Stimulated activated CD8-positive, alpha-beta memory T cell treated with anti-CD3 and anti-CD28 coated beads, Interleukin-7, amount 100 ng/mL, for 48 hours (primary cell): ENCODE data around the gene SLC38A10.

ENCODE experiments used
- DNase-seq, 2 donors: peaks; one replicate each; pipeline ENCODE4 v3.0.0-alpha.2; 2020; ENCODE audit warnings: low read depth in 1 of 2; ENCODE audit errors: extremely low read depth in 1 of 2

The SLC38A10 gene

DNA sequence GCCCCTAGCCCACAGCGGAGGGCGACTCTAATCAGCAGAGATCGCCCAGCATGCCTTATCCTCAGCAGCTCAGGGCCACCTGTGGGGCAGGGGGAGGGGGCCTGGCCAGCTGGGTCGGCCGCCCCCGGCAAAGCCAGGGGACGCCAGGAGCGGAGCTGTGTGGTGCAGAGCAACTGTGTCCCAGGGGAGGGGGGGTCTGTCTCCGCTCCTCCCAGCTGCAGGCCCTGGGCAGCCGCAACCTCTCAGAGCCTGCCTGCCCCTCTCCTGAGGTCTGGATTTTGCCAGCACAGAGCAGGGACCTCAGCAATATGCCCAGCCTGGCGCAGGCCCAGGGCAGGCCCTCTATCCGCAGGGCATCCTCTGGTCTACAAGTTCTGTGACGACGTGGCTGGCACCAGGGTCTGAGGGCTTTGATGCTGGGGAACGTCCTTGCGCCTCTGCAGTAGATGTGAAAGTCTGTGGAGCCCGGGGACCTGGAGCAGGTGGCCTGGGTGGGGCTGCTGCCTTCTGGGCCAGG is 36.5 kb upstream of the SLC38A10 start:
- no peak for DNase-seq

DNA sequence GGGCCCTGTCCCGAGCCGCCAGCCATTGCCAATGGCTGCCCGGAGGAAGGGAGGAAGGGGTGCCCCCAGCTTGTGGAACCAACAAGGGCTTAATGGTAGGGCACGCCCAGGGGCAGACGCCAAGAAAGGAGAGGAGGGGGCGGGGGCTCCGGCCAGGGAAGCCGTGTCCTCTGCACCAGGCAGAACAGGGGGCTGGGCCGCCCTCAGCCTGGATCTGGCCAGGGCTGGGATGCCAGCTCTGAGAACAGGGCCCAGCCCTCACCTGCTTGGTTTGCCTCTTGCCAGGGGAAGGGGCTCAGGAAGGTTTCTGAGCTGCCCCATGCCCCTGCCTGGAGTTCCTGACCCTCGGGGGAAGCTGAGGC is 35.8 kb upstream of the SLC38A10 start:
- DNase-seq, result no peak

DNA sequence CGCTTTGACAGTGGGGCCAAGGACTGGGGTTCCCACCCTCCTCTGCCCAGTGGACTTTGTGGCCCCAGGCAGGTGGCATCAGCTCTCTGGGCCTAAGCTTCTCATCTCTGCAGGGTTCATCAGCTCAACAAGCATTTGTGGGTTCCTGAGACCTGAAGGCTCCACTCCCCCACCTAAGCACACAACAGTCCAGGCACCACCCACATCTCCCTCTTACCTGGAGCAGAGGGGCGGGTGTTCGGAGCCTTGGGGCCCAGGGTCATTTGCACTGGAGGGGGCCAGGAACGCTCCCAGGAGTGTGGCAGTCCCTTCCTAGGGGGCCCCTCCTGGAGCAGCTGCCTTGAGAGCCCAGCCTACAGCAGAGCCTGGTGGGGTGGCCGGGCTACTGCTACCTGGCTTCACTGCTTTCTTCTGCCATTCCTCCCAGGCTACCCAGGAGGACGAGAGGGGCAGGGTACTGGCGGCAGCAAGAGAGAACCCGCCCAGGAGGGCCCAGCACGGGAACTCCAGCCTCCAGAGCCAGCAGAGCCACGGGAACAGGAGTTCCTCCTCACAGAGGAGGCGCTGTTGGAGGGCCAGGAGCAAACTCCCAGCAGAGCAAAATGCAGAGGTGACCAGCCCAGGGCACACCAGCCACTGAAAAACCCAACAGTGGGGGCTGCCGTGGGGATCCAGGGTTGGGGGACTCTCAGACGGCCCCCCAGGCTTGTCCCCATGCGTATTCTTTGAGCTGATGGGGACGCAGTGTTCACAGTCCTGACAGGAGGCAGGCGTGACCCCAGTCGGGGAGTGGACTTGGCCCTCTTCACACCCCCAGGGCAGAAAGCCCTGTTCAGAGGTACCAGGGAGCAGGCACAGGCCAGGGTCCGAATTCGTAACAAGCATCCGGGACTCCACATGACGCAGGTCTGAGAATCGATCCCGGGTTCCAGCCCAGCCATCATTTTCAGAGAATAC is 35.1 kb upstream of the SLC38A10 start:
- DNase-seq, result no peak

DNA sequence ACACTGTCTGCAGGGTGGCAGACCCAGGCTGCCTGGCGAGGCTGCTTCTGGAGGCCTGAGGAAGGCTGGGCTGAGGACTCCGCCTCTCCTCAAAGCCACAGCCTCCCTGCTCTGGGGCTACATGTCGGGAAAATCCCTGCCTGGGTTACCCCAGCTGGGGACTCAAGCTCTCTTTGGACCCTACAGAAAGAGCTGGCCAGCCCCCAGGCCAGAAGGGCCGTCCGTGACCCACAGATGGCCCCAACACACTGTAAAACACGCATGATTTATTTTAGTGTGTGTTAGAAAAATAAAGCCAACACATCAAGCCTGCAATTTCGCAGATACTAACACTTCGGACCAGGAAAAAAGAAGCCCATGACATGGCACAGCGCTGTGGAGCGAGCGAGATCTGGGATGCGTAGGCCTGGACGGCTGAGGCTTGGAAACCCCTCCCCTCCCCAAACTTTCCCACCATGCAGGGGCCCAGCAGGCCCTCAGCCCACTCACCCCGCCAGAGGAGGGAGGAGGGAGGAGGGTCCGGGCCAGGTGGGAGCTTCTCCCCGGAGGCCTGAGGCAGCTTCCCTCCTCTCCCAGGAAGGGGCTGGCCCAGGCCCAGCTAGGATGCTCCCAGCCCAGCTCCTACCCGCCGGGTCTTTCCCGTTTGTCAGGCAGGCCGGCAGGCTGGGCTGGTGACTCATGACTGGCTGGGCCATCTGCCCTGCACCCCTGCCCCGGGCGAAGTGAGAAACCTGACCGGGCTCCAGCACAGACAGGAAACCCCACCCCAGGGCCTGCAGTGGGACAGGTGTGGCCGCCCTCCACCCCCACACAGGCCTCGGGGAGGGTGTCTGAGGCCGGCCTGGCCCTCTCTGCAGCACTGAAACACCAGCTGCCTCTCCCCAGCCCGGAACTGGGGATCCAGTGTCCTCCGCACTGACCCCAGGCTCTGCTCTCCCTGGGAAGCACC is 34.1 kb upstream of the SLC38A10 start:
- no peak for DNase-seq

DNA sequence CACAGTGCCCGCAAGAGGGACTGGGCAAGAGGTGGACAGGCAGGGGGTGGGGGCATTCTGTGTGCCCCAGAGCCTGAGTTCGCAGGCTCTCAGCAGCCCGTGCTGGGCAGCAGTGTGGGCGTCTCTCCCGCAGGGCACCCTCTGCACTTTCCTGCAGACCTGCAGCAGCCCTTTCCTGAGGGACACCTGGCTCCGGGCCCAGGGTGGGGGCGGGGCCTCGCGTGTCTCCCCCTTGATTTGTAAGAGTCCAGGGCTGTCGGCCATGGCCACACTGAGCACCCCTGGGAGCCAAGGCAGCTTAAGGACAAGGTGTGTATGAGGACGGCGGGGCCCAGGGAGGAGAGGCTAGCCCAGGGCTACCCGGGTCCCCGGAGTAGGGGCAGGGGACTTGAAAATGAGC is 33.4 kb upstream of the SLC38A10 start:
- no peak for DNase-seq

DNA sequence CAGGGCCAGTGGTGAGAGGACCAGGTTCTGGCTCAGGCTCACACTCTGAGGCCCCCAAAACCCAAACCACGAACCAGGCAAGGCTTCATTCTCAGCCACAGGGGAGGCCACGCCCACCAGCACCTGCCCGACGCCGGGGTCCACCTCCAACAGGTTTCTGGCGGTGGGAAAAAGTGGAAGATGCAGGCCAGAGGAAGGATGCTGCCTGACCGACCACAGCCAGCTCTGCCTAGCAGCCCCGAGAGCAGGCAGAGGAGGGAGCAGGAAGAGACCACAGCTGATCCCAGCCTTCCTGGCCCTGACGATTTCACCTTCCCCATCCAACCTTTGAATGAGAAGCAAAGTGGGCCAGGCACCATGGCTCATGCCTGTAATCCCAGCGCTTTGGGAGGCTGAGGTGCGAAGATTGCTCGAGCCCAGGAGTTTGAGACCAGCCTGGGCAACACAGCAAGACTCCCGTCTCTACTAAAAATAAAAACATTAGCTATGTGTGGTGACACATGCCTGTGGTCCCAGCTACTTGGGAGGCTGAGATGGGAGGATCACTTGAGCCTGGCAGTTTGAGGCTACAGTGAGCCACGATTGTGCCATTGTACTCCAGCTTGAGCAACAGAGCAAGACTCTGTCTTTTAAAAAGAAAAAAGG is 30.7 kb upstream of the SLC38A10 start:
- no peak for DNase-seq

DNA sequence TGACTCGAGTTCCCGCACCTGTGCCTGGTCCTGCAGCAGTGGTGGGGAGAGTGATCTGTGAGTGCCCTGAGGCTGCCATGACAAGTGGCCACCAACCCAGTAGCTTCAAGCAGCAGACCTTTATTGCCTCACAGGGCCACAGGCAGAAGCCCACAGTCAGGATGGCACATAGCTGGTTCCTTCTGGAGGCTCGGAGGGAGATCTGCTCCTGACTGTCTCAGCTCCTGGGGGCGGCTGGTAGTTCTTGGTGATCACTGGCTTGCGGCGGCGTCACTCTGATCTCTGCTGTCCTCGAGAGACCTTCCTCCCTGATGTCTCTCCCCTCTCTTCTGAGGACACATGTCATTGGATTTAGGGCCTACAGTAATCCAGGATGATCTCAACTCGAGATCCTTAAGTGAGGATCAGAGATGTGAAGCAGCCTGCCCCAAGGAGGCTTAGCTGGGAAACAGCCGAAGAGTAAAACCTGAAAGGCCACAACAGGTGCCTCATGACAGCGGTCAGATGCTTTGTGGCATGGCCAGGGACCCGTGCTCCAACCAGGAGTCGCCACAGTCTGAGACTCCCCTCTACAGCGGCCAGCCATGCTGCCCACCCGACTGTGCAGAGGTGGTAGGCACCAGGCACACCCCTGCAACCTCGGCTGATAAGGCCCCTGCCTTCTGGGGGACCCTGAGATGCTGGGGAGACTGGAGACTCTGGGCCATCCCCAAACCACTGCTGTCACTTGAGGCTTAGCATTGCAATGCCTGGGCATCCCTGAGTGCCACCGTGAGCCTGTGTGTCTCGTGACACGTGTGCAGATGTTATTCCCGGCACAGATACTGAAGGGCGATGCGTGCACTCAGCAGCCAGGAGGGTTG is 30.0 kb upstream of the SLC38A10 start:
- no peak for DNase-seq

DNA sequence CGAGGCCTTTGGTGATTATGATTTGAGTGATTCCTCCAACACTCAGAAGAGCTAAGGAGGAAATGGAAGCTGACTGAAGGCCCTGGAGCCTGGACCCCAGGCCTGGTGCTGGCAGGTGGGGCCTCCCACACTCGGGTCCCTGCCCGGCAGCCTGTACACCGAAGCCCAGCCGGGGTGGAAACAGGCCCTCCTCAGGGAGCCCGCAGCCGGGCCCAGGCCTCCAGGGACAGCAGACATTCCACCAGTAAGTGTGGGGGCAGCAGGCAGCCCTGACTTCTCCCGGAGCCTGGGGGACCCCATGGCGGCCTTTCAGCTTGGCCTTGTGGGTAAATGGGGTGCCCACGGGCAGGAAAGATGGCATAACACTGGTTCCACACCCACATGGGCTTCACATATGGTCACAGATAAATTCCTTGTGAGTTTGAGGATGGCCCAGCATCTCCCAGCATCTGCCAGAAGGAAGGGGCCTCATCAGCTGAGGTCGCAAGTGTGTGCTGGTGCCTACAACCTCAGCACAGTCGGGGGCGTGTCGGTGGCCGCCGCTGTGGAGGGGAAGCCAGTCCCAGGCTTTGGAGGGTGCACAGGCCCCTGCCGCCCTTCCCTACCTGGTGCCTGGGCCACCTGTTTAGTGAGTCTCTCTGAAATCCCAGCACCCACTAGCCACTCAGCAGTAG is 29.2 kb upstream of the SLC38A10 start:
- DNase-seq, result no peak

DNA sequence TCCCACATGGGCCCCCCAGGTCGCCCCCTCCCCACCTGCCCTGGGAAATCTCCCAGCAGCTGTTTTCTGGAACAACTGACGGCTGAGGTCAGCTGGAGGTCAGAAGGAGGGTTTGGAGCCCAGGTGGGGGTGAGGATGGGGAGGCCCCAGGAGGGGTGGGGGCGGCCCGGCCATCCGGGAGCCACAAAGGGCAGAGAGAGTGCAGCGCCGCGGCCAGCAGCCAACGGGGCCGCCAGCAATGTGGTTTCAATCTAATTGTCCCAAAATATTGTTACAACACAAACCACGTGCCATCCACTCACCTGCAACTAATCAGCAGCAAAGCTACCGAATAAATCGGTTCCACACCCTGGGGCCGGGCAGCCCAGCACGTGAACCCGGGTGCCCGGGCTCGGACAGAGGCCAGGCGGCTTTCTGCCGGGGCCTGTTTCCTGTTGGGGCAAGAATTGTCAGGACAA is 28.3 kb upstream of the SLC38A10 start:
- no peak for DNase-seq

DNA sequence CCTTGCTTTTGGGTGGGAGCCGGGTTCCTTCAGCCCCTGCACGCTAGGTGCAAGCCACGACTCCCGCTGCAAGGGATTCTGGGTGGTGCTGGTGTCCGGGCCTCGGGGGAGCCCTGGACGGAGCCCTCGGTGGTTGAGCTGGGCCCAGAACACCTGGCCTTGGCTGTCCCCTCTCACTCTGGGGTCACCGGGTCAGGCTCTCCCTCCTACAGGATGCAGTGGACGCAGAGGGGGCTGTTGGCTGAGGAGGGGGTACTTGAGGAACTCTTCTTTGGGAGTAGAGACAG is 27.9 kb upstream of the SLC38A10 start:
- no peak for DNase-seq

DNA sequence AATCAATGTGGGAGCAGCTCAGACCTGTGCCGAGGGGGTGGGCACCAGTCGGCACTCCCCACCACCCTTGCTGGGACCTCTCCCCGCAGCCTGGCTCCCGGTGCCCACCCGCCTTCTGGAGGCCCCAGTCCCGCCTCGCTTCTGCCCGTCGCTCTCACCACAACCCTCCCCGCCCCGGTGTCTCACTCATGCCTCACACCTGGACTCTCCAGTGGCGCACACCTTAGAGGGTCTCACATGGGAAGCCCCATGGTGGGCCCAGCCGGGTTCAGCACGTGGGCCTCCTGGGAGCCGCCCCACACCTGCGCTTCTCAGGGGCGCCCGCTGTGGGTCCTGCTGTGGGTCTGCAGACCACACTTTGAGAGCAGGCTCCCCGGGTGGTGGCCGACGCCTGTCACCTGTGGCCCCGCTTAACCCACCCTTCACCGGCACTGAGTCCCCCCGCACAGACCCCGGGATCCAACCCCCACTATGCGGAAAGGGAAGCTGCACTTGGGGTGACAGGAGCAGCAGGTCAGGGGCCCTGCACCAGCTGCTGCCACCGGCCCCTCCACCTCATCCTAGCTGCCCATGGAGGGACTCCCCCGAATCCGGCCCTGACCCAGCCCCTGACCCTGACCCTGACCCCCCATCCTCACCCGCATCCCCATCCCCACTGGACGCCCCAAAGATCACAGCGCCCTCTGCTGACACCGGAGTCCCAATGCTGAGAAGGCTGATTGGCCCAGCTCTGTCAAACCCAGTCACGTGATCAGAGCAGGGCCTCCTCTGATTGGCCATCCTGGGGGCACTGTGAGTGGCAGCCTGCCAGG is 27.4 kb upstream of the SLC38A10 start:
- peak; percentile 13 to 41 for DNase-seq

DNA sequence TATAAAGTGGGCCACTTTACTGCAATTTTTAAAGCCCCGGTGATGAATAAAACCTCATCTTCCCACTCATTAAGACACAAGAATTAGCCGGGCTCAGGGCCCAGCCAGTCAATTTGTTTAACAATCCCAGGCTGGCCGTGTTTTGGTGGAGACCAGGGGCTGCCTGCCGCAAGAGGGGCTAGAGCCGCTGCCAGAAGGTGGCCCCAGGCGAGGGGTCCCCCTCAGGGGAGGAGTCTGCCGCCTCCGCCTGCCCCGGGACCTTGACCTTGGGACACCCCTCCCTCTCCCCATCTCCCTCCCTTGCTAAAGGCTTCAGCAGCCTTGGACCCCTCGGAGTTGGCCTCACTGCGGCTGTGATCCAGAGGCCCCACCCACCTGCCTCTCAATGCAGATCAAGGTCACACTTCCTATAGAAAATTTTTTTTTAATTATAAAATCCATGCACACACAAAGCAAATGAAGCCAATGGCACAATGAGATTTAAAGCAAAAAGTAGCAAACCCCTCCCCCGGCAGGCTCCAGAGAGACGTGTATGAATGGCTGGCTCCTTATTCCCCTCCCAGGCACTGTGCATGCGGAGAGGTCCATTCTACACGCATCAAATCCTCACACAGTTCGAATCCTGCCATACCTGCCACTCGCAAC is 23.0 kb upstream of the SLC38A10 start:
- DNase-seq, result no peak

DNA sequence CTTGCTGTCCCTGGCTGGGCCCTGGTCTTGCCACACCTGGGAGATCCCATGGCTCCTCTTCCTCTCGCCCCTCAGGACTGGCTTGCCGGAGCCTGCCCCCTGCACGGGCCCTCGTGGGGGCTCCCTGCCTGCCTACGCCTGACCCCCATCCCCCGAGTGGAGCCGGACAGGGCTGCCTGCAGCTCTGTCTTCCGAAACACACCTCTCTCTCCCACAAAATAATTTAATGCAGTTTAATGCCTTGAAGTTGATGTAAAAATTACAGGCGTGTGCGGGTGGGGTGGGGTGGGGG is 22.4 kb upstream of the SLC38A10 start:
- DNase-seq, result no peak

DNA sequence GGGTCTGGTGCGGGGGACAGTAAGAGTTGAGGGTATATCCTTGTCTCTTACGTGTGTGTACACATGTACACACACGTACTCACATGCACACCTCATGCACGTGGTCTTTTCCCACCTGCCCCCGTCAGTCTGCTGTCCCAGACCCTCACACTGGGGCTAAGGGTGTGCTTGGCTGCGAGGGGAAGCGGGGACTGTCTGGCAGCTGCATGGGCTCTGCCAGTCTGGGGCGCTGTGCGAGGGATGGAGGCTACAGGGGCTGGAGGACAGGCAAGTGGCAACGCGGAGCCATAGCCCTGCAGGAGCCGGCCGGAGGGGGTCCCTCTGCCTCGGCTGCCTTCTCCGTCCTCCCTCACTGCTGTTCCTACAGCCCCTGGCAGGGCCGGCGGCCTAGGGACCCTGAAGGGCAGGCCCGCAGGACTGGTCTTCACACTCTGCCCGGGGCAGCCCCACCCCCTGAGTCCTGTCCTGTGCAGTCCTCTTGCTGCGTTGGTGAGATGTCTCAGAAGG is 20.8 kb upstream of the SLC38A10 start:
- DNase-seq, result no peak

DNA sequence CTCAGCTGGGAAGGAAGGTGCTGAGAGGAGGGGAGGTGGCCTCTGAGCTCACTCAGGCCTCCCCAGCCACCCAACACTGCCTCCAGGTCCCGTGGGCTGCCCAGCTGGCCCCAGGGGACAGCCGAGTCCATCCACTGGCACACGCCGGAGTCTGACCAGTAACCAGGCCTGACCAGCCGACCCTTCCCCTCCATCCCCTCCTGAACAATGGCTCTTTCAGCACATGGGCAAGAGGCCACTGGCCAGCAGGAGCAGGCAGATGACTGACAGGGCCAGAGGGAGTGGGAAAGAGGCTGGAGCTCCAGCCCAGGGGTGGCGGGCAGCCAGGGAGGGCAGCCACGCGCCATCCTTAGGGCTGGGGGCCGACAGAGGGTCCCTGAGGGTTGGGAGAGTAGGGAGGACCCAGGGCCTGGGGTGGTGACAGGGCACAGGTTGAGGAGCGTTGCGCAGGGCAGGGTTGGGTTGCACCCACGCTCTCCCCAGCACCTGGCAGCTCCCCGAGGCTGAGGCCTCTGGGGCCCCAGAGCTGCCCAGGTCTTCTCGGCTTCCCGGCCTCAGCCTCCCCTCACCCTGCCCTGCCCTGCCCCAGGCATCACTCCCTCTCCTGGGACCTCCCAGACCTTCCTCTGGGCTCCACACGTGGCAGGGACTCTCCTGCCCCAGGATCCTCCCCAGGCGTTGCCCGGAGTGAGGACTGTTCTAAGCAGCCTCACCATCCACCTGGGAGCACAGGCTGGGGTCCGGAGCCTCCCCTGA is 20.2 kb upstream of the SLC38A10 start:
- no peak for DNase-seq

DNA sequence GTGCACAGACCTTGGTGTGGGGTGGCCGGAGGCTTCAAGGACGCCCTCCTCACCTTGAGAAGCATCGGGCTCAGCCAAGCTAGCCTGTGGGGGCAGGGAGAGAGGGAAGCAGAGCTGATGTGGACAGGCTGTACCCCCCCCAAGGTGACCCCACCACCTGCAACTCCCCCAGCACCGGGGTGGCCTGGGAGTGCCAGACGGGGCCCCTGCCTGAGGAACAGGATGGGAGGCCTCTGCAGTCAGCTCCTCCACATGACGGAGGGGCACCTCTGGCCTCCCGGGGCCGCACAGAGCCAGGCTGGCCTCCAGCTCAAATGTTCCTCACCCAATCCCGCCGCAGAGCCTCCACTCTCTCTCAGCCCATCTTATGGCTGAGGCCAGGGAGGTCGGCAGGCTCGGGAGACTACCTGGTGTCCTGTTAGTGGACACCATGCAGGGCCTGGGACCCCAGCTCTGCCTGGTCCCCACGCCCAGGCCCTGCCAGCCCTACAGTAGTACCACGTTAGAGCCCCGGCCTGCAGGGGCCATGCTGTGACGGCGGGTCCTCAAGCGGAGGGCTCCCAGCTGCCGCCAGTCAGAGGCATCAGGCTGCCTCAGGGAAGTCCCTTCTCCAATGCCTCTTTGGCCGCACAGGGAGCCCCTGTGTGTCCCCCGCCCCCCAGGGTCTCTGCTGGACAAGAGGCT is 19.4 kb upstream of the SLC38A10 start:
- no peak for DNase-seq

DNA sequence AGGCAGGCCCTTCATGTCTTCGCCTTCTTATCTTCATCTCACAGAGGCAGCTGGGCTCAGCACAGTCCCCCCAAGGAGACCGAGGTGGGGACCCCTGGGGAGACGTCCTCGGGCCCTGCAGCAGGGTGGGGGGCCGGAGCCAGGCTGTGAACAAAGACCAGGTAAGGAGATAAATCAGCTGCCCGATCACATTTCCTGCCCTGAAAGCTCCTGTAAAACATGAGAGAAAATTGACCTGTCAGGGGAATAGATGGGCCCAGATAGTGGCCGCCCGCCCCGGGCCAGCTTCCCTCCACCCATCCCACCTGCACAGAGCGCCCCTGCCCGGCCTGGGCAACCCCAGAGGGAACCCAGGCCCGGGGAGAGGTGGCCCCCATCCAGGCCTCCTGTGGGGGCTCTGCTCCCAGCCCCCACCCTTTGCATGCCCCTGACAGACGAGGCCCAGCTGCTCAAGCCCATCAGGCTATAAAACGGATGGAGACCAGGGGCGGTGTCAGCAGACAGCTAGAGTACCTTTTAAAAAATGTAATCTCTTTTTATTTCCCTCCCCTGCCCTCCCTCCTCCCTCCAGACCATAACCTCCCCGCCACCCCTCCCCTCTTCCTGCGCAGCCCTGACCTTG is 18.8 kb upstream of the SLC38A10 start:
- DNase-seq, result no peak
